Mesothelial cell of epicardium (in vitro differentiated cells): Measurements from ENCODE around the gene PAQR3. TPM values are rescaled to one million over a fixed set of nuclear protein-coding genes. Genes with fewer than 3 reads are reported as not detected.

Experiments
- DNase-seq, 2 experiments: peaks; one replicate each; pipeline ENCODE4 v3.0.0; 2021; ENCODE audit warnings: low spot score in 2 of 2; ENCODE audit not compliant: unreplicated experiment in 2 of 2
- H3K27ac Mint-ChIP-seq: 2 replicates; pipeline ENCODE4 v1.8.0; 2021; ENCODE audit warnings: mixed read lengths
- H3K27me3 Mint-ChIP-seq: 2 replicates; pipeline ENCODE4 v1.8.0; 2021; ENCODE audit warnings: low read depth, mixed read lengths
- H3K36me3 Mint-ChIP-seq: 2 replicates; pipeline ENCODE4 v1.8.0; 2021; ENCODE audit warnings: mixed read lengths
- H3K4me1 Mint-ChIP-seq: 2 replicates; pipeline ENCODE4 v1.8.0; 2021; ENCODE audit warnings: mixed read lengths
- H3K4me3 Mint-ChIP-seq: 2 replicates; pipeline ENCODE4 v1.8.0; 2021; ENCODE audit warnings: mild to moderate bottlenecking, moderate library complexity, mixed read lengths
- H3K9me3 Mint-ChIP-seq: 2 replicates; pipeline ENCODE4 v1.8.0; 2021; ENCODE audit warnings: mixed read lengths
- CTCF ChIP-seq: fragments of 200-600 bp; sonication (generic); IDR thresholded peaks from one replicate; pipeline ENCODE4 v1.5.0; 2021; ENCODE audit warnings: antibody characterized with exemption; ENCODE audit not compliant: unreplicated experiment
- total RNA-seq: library from RNA; stranded (reverse); gene quantifications from 3 replicates; pipeline ENCODE4 v1.2.1, GENCODE V29; 2021

Gene PAQR3
- total RNA-seq, 1 donor from 2014 or later, result 19.8 TPM

DNA sequence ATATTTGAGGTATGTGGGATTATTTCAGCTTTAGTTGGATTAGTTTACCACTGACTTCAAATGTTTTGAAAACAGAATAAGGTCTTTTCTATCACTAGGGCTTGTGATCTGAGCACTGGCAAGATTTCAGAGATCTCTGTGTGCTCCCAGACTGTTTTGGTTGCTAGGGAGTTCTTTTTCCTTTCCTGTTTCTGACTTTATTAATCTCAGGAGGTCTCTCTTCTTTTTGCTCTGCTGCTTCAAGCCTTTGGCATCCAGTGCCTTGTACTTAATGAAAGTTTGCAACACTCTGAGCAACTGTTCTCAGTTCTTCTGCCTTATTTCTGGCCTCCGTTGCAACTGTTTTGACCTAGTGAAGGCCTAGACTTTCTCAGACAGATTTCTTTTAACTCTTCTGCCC, 32.1 kb upstream of the PAQR3 start:
- H3K4me1 Mint-ChIP-seq, result peaks cover 11% of the 10 kb centered on the region
- peaks cover 8% of the 10 kb centered on the region for H3K9me3 Mint-ChIP-seq
- H3K36me3 Mint-ChIP-seq, result no peaks in the 10 kb centered on the region
- TF ChIP-seq CTCF, result no peak
- DNase-seq, result no peak
- H3K27ac Mint-ChIP-seq, result peak overlapping the region; percentile 73
- H3K27me3 Mint-ChIP-seq, result no peaks in the 10 kb centered on the region
- H3K4me3 Mint-ChIP-seq, result no peak overlapping the region

DNA sequence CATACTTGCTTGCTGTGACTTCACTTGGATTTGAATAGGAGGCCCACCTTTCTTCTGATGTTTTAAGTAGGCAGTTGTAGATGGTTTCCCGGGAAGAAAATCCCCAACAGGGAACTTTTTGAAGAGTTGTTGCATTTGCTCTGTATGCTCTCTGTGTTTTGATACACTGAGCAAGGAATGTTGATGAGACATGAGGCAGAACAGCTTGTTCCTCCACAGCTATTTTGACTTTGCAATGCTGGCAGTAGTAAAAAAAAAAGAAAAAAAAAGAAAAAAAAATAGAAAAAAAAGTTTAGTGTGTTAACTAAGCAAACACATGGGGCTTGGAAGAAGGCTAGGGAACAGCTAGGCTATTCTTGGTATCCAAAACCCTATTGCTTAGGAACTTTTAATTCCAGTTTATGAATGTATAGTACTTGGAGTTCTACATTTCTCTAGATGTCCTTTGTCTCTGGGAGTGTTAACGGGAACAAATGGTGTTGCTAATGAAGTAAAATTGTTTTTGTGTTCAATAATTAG, 23.4 kb upstream of the PAQR3 start:
- Mint-ChIP-seq H3K36me3 (no peaks in the 10 kb centered on the region), H3K4me3 (no peak overlapping the region), H3K4me1 (peaks cover 18% of the 10 kb centered on the region), H3K27ac (no peak overlapping the region), H3K27me3 (no peaks in the 10 kb centered on the region), H3K9me3 (peaks cover 20% of the 10 kb centered on the region)
- TF ChIP-seq CTCF, result no peak
- DNase-seq, result no peak

GRCh38 chr4:78960926-78961325, 21.7 kb upstream of the PAQR3 start:
- Mint-ChIP-seq H3K9me3 (peaks cover 10% of the 10 kb centered on the region), H3K4me3 (no peak overlapping the region), H3K27ac (no peak overlapping the region), H3K4me1 (peaks cover 23% of the 10 kb centered on the region), H3K36me3 (no peaks in the 10 kb centered on the region), H3K27me3 (no peaks in the 10 kb centered on the region)
- TF ChIP-seq CTCF, result no peak
- no peak for DNase-seq

- DNase-seq, result no peak
- H3K4me3 Mint-ChIP-seq, result no peak overlapping the region
- H3K36me3 Mint-ChIP-seq, result no peaks in the 10 kb centered on the region
Observed at GRCh38 chr4:78956975-78957374, 17.7 kb upstream of the PAQR3 start.

GRCh38 chr4:78953769-78954666, 14.8 kb upstream of the PAQR3 start:
- peak; percentile 44 for TF ChIP-seq CTCF
- Mint-ChIP-seq H3K9me3 (no peaks in the 10 kb centered on the region), H3K4me1 (peaks cover 8% of the 10 kb centered on the region), H3K27ac (no peak overlapping the region), H3K4me3 (no peak overlapping the region), H3K27me3 (peaks cover 20% of the 10 kb centered on the region), H3K36me3 (no peaks in the 10 kb centered on the region)
- DNase-seq, result no peak

More at GRCh38 chr4:78956975-78957374, 17.7 kb upstream of the PAQR3 start:
- Mint-ChIP-seq H3K27me3 (peaks cover 12% of the 10 kb centered on the region), H3K9me3 (no peaks in the 10 kb centered on the region), H3K27ac (no peak overlapping the region), H3K4me1 (peaks cover 23% of the 10 kb centered on the region)
- TF ChIP-seq CTCF, result no peak
